Fibroblast of skin of left quadriceps (primary cell): ENCODE results near the gene THADA.
"Not testable (repeated sequence)": the region's sequence is repeated elsewhere in the genome, so short reads cannot be mapped to it uniquely, and the experiment has no call there.

Source experiments
- DNase-seq, 2 experiments: peaks; one replicate each; pipeline ENCODE4 v3.0.0-alpha.2; 2013; ENCODE audit warnings: low read depth in 2 of 2

THADA gene

GRCh38 chr2:43302961-43303494, 292.8 kb downstream of the THADA start:
- DNase-seq, result no peak

- no peak for DNase-seq
Measured at GRCh38 chr2:43302182-43302960, 293.5 kb downstream of the THADA start.

DNA sequence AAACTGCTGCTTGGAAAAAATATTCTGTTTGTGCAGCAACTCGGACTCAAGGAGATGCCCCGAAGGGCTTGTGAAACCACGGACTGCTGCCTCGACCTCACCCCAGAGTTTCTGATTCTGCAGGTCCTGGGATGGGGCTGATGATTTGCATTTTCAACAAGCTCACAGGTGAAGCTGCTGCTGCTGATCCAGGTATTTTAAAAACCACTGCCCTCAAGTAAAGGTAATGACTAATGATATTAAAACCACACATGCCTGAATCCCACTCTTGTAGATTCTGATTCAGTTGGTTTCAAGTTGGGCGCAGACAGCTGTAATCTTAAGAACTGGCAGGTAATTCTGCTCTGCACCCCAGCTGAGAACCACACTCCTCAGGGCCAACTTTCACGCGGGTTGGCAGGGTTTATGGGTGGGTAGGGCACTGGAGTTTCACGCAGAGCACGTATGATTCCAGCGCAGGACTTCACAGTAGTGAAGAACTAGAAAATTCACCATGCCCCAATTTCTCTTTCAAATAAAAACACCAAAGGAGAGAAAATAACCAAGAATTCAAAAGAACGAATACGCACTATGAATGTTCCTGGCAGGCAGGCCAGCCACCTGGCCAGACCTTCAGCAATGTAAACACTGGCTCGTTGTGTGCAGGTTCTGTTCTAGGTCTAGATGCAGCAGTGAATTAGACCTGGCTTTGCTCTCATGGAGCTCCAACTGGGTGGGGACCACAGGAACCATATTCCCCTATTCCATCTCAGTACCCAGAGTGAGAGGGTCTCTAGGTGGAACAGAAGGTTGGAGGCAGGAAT, 294.9 kb downstream of the THADA start:
- no peak for DNase-seq

DNA sequence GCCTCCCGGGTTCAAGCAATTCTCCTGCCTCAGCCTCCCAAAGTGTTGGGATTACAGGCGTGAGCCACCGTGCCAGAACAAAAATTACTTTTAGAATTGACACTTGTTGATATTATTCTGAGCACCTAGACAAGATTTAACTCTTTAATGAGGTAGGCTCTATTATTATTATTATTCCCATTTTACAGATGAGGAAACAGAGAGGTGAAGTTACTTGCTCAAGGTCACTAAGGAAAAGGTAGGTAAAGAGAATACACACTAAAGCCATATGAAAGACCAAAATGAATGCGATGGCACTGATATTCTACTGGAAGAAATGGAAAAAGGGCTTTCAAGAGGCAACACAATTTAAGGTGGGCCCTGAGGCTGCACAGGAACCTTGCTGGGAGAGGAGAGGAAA, 295.6 kb downstream of the THADA start:
- no peak for DNase-seq

GRCh38 chr2:43298500-43298899, 297.3 kb downstream of the THADA start:
- DNase-seq, result no peak

DNA sequence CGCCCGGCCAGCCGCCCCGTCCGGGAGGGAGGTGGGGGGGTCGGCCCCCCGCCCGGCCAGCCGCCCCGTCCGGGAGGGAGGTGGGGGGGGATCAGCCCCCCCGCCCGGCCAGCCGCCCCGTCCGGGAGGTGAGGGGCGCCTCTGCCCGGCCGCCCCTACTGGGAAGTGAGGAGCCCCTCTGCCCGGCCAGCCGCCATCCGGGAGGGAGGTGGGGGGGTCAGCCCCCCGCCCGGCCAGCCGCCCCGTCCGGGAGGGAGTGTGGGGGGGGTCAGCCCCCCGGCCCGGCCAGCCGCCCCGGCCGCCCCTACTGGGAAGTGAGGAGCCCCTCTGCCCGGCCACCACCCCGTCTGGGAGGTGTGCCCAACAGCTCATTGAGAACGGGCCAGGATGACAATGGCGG, 298.1 kb downstream of the THADA start:
- not testable (repeated sequence) for DNase-seq

GRCh38 chr2:43294973-43295603, 300.8 kb downstream of the THADA start:
- no peak for DNase-seq

- DNase-seq, result peak; percentile 96 to 97
Measured at GRCh38 chr2:43293744-43294695, 301.8 kb downstream of the THADA start.

GRCh38 chr2:43292851-43293743, 302.7 kb downstream of the THADA start:
- DNase-seq, result no peak

GRCh38 chr2:43292297-43292696, 303.5 kb downstream of the THADA start:
- DNase-seq, result no peak

DNA sequence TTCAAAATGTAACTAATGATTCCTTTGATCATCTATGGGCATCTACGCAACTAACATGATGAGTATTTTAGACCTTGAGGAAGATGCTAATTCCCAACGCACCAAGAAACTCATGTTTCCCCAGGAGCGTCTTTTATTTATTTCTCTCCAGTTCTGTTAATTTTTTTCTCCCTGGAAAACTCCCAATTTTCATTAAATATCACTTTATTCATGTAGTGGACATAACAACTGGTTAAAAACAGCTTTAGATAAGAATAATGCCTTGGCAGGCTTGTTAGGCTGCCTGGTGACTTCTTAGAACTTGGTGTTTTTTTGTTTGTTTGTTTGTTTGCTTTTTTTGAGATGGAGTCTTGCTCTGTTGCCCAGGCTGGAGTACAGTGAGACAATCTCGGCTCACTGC, 306.5 kb downstream of the THADA start:
- DNase-seq, result no peak

- no peak for DNase-seq
Measured at GRCh38 chr2:43288417-43289305, 307.2 kb downstream of the THADA start.

DNA sequence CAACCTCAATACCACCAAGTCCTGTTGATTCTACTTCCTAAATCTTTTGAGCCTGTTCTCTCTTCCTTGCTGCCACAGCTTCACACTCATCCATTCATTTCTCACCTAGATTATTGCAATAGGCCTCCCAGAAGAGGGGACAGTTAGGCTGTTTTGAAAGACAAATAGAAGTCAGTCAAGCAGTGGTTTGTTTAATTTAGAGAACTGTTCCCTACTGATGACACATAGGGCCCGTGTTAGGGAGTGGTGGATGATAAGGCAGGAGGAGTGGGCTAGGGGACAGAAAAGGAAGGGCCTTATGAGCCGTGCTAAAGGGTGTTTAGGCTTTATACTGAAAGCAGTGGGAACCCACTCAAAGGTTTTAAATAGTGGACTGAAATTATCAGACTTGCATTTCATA, 309.9 kb downstream of the THADA start:
- DNase-seq, result no peak

GRCh38 chr2:43284967-43285366, 310.9 kb downstream of the THADA start:
- no peak for DNase-seq

- not testable (repeated sequence) for DNase-seq
Measured at GRCh38 chr2:43284347-43284746, 311.5 kb downstream of the THADA start.

DNA sequence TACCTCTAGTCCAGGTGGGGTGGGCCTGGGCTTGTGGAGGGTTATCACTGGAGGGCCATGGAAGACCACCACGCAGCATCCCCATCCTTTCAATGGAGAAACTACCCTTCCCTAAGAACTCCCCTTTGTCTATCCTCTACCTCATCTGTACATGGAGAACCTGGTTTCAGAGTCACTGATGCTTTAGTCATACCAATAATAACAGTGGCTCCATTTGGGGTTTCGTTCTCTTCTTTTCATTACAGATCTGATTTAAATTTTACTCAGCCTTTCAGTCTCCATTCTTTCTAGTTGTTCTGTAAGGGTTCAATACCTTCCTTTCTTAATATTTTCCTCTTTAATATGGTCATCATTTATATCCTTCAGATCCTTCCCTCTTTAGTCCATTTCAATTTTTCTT, 314.8 kb downstream of the THADA start:
- DNase-seq, result no peak

DNA sequence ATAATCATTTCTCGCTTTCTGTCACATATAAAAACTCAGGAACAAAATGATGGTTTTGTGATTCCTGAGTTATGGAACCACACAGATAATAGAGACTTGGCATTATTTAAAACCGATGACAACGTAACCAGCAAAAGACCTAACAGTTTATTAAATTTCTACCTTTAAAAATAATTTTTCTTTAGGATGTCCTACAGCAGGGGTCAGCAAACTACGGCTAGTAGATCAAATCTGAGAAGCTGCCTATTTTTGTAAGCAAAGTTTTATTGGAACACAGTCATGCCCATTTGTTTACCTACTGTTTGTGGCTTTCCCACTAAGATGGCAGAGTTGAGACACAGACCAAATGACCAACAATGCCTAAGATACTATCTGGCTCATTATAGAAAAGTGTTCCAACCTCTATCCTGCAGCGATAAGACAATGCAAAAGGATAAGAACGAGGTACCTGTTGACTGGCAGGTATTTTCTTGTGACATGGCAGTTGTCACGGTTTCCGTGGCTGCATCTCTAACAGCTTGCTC, 316.5 kb downstream of the THADA start:
- DNase-seq, result no peak

- no peak for DNase-seq
Measured at GRCh38 chr2:43278564-43279220, 317.1 kb downstream of the THADA start.
